ENCODE data around the gene KATNBL1. TPM values are rescaled to one million over a fixed set of nuclear protein-coding genes. Genes with fewer than 3 reads are reported as not detected.
"Not testable (repeated sequence)": the region's sequence is repeated elsewhere in the genome, so short reads cannot be mapped to it uniquely, and the experiment has no call there.

Gene KATNBL1
- total RNA-seq, 1 donor from 2014 or later, result 102 TPM

DNA sequence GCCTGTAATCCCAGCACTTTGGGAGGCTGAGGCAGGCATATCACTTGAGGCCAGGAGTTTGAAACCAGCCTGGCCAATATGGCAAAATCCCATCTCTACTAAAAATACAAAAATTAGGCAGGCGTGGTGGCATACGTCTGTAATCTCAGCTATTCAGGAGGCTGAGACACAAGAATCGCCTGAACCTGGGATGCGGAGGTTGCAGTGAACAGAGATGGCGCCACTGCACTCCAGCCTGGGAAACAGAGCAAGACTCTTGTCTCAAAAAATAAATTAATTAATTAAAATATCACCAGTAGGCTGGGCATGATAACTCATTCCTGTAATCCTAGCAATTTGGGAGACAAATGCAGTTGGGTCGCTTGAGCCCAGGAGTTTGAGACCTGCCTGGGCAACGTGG, 16.6 kb downstream of the KATNBL1 start:
- DNase-seq, result not testable (repeated sequence)

DNA sequence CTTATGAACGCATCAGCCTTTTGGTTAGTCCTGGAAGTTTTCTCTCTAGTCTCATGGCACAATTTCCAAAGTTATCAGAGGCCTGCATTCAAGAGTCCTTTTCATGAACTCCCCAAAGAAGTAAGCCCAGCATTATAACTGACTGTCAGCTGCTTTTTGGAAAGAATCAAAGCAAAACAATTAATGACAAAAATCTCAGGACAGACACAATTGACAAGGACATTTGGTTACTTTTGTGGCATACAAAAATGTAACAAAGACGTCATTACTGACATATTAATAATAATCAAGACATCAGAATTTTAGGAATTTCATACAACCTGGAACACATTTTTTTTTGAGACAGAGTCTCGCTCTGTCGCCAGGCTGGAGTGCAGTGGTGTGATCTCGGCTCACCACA, 21.2 kb downstream of the KATNBL1 start:
- DNase-seq, result no peak

DNA sequence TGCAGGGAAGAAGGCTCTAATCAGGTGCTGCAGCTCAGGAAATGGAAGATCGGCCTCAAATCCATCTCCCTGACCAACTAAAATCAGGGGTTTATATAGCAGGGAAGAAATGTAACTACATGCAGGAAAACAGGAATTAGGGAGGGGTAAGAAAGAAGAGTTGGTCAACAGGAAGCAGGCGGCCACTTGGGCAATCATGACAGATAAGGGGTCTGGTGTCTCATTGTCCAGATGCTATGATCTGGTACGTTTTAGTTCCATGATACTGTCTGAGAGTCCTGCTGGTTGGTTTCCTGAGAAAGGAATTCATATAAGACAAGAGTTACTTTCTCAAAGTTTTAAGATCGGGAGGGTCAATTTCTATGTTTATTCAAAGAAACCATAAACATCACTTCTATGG, 24.2 kb downstream of the KATNBL1 start:
- DNase-seq, result no peak

DNA sequence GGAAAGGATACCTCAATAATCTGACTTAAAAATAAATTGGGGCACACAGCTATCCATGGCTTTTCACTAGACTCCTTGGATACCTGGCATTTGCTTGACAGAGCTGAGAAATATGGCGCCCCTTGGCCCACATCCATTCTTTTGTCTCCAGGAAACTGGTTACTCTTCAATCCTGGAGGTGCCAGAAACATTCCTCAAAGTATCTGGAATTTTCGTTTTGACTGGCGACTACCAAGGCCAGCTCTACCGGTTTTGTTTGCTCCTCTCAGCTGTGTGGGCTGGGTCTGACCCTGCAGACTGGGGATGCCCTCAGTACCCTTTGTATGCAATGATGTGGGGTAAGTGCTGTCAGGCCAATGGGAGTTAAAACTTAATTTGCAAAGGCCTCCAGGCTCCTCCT, 27.0 kb downstream of the KATNBL1 start:
- DNase-seq, result no peak

DNA sequence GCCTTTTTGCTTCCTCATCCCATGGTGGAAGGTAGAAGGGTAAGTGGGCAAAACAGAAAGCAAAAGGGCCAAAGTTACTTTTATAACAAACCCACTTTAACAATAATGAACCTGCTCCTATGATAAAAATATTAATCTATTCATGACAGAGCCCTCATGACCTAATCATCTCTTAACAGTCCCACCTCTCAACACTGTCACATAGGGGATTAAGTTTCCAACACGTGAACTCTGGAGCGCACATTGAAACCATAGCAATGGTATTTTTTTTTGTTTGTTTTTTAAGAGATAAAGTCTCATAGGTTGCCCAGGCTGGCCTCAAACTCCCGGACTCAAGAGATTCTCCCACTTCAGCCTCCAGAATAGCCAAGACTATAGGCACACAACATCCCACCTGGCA, 30.7 kb downstream of the KATNBL1 start:
- DNase-seq, result no peak

DNA sequence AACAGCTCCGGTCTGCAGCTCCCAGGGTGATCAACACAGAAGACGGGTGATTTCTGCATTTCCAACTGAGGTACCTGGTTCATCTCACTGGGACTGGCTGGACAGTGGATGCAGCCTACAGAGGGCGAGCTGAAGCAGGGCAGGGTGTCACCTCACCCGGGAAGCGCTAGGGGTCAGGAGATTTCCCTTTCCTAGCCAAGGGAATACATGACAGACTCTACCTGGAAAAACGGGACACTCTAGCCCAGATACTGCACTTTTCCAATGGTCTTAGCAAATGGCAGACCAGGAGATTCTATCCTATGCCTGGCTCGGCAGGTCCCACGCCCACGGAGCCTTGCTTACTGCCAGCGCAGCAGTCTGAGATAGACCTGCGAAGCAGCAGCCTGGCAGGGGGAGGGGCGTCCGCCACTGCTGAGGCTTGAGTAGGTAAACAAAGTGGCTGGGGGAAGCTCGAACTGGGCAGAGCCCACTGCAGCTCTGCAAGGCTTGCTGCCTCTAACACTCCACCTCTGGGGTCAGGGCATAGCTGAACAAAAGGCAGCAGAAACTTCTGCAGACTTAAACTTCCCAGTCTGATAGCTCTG, 43.8 kb downstream of the KATNBL1 start:
- DNase-seq, result not testable (repeated sequence)

DNA sequence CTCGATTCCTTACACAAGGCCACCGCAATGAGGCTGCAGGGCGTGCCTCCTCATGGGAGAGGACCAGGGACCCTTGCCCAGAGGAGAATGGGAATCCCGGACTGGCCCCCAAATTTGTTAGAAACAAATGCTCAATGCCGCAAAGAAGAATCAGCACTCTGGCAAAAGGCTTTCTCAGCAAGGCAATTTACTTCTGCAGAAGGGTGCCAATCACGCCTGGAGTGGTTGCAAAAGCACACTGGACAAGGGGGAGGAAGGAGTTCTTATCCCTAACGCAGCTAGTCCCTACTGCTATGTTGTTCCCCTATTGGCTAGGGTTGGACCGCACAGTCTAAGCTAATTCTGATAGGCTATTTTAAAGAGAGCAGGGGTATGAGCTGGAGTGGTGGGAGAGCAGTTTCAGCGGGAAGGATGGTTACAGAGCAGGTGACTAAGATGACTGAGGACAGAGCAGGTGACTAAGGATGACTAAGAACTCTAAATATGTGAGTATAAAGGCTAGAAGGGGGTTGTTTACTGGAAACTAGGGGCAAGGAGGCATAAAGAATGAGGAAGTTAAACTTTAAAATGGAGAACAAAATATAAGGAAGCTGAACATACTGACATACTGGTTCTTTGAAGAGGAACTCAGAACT, 48.5 kb downstream of the KATNBL1 start:
- DNase-seq, result no peak

DNA sequence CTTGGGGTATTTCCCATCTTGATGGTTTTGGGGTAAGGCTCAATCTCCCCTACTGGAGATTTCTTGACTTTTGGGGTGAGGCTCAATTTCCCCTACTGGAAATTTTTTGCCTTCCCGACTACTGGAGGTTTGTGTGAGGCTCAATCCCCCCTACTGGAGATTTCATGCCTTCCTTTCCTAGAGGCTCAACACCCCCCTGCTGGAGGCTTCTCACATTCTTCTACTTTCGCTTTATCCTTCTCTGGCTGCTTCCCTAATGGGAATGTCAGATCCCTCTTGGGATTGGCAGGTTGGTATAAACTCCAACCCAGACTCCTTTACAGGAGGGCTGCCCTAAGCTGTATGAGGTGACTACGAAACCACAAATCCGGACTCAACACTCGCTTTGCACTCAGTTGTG, 49.2 kb downstream of the KATNBL1 start:
- DNase-seq, result no peak

DNA sequence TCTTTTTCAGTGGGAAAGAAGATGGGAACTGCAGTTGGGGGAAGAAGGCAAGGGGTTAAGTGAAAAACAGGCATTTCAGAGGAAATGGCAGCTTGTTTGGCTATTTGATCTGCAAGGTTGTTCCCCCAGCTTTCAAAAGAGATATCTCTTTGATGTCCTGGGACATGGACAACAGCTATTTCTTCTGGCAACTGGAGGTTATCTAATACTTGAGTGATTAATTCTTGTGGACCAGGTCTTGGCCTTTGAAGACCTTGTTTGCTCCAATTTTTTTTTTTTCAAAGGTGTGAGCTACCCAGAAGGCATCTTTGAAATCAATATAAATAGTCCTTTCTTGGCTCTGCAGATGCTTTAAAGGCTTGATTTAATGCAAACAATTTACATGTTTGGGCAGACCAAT, 51.5 kb downstream of the KATNBL1 start:
- no peak for DNase-seq

DNA sequence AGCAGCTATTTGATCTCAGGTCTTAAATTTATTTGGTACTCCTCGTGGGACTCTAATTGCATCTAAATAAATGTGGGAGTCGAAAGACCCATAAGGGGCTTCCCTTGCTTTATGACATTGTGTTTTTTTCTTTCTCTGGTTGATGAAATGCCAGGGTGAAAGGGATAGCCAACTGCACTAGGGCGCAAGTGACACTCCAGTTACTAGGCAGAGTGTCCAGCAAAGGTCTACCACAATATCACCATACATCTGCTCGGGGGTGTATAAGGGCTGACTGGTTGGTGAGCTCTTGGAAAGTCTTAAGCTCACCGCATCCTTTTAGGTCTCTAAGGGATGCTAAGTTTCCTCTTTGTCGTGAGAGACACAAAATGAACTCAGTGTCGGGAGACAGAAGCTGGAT, 54.0 kb downstream of the KATNBL1 start:
- no peak for DNase-seq

DNA sequence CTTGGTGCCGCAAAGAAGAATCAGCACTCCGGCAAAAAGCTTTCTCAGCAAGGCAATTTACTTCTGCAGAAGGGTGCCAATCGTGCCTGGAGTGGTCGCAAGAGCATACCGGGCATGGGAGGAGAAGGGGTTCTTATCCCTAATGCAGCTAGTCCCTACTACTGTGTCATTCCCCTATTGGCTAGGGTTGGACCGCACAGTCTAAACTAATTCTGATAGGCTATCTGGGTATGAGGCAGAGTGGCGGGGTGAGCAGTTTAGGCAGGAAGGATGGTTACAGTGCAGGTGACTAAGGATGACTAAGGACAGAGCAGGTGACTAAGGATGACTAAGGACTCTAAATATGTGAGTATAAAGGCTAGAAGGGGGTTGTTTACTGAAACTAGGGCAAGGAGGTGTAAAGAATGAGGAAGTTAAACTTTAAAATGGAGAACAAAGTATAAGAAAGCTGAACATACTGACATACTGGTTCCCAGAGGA, 55.1 kb downstream of the KATNBL1 start:
- DNase-seq, result no peak

DNA sequence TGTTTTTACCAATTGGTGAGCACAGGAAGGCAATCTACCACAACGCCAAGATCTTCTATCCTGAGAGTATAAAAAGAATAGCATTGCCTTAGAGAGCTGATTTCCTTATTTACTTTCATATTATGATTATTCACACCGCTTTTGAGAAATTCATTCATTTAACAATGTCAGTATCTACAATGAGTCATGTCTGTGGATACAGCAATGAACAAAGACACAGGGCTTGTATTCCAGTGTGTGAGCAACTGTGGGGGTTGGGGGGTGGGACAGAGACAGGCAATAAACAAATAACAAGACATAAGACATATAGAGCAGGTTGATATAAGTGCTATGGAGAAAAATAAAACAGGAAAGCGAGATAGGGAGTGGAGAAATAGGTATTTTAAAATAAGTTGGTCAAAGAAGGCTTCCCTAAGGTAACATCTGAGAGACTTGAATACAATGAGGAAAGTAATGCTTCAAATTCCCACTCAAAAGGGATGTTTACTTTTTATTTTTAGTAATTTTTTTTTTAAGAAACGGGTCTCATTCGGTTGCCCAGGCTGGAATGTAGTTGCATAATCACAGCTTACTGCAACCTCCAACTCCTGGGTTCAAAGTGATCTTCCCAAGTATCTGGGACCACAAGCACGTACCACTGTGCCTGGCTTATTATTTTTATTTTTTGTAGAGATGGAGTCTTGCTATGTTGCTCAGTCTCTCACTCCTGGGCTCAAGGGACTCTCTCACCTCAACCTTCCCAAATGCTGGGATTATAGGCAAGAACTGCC, 62.3 kb downstream of the KATNBL1 start:
- no peak for DNase-seq

DNA sequence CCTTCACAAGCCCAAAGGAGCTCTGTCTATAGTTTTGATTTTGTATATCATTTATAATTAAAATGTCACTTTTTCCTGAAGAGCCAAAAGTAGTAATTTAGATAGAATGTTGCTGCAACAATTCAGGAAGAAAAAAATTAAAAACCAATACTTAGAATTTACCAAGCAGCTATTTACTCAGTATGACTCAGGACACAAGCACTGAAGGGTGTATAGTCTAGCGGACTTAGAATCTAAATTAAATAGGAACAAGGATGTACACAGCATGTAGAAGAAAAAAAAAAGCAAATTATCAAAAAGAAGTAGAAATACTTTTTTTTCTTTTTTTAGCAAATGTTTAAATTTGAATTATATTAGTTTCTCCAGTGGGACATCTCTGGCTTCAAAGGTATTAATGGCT, 76.4 kb downstream of the KATNBL1 start:
- DNase-seq, result no peak

DNA sequence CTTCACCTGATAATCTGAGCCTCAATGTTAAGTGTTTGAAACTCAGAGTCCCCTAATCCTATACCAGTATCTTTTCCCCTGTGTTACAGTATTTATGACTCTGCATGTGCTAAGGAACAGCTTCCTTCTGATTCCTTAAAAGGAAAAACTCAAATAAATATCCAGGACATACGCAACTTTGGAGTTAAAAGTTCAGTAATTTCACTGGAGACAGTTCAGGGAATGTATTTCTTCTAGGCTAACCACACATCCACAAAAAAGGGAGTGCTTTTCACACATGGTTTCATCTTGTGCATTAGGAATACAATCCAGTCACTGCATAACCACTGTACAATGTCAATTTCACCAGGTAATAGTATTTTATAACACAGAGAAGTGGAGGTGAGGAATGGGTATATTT, 77.0 kb downstream of the KATNBL1 start:
- DNase-seq, result no peak

DNA sequence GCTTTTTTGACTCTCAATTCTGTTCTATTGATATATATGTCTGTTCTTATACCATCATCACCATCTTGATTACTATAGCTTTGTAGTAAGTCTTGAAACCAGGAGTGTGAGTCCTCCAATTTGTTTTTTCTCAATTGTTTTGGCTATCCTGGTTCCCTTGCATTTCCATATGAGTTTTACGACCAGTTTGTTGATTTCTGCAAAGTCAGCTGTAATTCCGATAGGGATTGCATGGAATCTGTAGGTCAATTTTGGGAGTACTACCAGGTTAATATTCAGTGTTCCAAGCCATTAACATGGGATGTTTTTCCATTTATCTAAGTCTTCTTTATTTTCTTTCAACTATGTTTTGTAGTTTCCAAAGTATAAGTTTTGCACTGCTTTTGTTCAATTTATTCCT, 81.0 kb downstream of the KATNBL1 start:
- no peak for DNase-seq

DNA sequence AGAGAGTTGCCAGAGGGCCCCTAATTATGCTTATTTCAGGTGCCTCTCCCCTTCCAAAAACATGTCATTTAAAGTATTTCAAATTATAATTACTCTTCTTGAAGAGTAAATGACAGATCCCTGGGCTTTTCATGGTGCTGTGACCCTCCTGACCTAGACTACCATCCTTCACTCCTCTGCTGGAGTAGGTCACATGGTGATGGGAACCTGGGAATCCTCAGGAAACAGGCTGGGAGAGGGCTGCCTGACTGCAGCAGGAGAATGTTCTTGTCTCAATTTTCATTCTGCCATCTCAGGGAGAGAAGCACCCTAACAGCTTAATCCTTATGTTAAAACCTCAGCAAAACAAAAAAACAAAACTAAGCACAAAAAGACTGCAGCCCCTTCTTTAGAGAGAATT, 83.4 kb downstream of the KATNBL1 start:
- no peak for DNase-seq

DNA sequence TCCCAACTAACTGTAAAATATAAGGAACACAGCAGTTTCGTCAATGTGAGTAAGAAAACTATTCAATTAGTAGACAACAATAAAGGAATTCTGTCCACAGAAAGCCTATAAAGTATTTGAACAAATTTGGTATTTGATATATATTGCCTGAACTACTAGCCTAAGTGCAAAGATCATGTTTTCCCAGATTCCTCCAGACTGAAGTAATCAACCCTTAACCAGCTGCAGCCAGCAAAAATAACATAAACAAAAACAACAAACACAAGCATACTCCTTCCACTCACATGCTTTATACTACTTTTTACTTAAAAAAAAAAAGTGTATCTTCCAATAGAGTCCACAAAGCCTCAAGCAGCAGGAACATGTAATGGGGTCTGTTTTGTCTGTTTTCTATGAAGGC, 84.0 kb downstream of the KATNBL1 start:
- DNase-seq, result no peak

DNA sequence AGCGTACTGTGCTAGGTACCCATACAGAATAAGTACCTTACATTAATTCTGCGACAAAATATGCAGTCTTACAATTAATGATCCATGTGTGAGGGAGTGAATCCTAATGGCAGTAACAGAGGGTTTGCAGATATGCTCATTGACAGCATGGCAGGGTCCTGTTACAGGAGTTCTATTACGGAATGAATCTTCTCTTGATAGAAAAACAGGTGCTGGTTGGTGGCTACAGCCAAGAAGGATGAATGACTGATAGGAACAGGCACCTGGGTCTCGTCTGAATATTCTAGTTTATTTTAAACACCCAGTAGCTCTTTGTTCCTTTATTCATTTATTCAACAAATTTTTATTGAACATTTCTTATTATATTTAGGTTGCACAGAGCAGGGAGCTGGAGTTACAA, 85.2 kb downstream of the KATNBL1 start:
- DNase-seq, result peak; percentile 71

DNA sequence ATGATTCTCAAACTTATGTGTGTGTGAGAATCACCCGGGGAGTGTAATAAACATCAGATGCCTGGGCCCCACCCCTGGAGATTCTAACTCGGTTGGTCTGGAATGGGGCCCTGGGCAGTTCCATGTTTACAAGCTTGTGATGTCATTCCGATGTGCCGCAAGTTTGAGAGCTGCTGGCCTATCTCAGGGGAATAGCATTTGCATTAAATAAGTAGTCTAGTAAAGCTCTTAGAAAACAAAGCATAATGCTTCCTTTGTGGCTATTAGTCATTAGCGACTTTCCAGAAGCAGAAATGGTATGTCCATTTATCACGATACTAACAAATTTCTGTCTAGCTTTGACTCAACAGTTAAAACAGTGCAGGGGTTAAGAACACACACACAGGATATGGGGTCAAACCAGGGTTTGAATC, 87.1 kb downstream of the KATNBL1 start:
- peak; percentile 41 for DNase-seq

DNA sequence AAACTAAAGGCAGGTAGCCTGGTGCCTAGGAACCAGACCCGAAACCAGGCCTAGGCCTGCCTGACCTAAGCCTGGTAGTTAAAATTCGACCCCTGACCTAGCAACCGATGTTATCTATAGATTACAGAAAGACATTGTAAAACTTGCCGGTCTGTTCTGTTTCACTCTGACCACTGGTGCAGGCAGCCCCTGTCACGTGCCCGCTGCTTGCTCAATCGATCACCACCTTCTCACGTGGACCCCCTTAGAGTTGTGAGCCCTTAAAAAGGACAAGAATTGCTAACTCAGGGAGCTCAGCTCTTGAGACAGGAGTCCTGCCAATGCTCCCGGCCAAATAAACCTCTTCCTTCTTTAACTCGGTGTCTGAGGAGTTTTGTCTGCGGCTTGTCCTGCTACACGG, 88.1 kb downstream of the KATNBL1 start:
- not testable (repeated sequence) for DNase-seq

DNA sequence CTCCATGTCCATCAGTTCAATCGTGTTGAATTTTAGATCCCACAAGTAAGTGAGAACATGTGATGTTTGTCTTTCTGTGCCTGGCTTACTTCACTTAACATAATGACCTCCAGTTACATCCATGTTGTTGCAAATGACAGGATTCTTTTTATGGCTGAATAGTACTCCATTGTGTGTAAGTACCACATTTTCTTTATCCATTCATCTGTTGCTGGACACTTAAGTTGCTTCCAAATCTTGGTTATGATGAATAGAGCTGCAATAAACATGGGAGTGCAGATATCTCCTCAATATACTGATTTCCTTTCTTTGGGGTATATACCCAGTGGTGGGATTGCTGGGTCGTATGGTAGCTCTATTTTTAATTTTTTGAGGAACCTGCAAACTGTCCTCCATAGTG, 89.5 kb downstream of the KATNBL1 start:
- DNase-seq, result not testable (repeated sequence)

DNA sequence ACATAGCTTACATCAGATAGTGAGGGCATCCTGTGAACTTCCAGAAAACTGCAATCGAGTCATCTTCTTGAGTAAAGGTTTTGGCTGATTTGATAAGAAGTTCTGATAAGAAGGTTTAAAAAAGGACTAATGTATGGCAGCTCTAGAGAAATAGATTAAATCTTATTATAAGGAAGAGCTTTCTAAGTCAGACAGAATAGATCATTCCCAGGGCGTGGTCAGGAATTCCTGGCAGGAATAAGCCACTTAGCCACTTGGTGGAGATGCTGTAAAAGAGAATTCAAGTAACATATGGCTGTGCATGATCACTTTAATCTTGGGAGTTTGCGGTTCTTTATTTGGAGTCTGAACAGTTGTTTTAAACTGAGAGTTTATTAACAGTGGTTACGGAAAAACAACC, 90.6 kb downstream of the KATNBL1 start:
- DNase-seq, result peak; percentile 64

DNA sequence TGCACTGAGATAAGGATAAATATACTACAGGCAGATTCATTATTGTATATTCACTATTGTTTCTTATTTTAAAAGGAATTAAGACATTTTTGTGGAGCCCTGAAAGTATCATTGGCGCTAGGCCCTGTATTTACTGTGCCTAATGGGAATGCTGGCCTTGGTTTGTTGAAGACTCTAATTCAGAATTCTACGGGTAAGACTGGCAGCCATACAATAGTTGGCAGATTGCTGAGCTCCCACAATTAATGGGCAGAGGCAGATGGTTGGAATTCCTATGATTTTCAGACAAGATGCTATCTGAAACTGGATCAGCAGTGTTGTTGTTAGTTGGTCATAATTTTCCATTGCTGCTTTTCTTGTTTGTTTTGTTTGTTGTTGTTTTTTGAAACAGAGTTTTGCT, 93.3 kb downstream of the KATNBL1 start:
- DNase-seq, result peak; percentile 63

DNA sequence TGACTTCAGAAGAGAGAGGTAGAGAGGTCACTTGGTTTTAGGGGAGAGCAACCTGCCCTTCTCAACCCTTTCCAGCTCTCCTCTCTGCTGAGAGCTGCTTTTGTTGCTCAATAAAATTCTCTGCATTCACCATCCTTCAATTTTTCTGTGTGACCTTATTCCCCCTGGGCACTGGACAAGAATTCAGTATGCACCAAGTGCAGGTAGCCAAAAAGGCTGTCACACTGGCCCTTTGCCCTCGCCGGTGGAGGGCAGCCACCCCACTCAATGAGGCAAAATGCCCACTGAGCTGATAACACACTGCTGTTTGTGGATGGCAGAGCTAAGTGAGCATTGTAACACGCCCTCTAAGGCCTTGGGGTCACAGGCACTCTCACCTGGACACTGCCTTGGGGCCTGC, 95.2 kb downstream of the KATNBL1 start:
- DNase-seq, result no peak
